G401.6 (cell line): Measurements from ENCODE around the gene AKTIP.
A peak's percentile ranks its signal among the peaks of the same experiment; 100 is the strongest.
"Not testable (repeated sequence)": the region's sequence is repeated elsewhere in the genome, so short reads cannot be mapped to it uniquely, and the experiment has no call there.

ENCODE experiments used
- FAIRE-seq: peaks from 2 replicates; lab custom pipeline; 2012; peaks lifted over from hg19 to GRCh38; lab: Jason Lieb, UNC

Gene AKTIP

DNA sequence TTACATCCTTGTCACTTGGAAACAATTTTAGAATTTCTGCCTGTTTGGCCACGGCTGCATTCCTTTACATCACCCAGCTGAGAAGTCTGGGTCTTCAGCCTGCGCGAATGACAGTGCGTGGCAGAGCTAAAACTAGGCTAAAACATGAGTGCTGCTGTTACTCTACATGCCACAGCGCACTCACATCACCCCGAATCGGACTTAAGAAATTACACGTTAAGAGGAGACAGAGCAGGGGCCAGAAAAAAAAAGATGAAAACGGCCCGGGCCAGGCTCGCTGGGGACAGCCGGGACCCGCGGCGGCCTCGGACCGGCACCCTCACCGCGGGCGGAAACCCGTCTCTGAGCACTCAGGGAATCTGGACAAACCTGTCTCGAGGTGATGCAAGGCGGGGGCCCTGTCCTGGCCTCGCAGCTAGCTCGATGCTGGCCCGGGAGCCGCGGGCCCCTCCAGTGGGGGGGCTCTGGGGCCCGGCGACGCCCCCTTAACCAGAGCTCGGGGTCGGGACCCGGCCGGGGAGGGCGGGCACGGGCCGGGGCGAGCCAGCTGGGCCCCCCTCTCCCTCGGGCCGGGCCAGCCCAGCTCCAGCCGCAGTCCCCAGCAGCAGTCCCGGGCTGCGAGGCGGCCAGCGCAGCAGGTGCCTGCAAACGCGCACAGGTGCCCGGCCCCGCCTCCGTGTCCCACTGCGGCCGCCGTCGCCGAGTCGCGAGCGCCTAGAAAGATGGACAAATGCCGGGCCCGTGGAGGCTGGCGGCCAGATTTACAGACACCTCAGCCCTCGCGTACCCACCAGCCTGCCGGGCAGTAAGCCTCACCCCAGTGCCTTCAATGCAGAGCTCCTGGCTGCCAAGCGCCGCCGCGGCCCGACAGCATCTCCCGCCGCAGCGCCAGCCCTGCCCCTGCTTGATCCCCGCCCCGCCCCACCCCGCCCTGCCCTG lies at the start of gene AKTIP:
AKTIP (minus strand) TSS at position 879 of the 939 bp plus-strand sequence. CDS start 2,950 bp downstream, outside the sequence.
- no peak for FAIRE-seq

DNA sequence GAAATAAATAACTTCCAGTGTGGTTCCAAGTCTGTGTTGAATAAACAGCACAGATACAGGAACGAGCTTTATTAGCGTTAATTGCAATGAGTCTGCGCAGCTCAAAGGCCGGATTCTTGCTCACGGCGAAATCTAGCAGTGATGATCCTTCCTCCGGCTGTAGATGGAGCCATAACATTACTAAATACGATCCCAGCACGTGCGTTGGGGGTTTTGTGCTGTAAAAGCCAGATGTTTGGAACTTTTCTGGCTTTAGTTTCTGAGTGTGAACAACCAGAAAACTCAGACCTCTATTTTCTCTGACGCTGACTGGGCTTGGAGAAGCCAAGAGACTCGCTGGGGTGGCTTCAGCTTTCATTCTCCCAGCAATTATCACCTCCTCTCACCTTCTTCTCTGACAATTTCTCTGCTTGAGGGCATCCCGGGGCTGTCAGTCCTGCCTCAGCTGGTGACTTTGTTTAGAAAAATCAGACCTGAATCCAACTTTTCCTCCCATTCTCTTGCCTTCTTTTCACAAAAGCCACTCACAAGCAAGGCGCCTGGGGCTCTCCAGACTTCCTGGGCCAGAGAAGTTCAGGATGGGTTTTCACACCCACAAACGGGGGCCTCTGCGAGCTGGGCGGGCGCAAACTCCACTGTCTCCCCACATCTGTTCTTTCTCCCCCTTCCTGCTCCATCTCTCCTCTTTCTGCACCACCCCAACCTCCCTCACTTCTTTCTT lies 47.1 kb upstream of the AKTIP start:
- FAIRE-seq = peak; percentile 76

DNA sequence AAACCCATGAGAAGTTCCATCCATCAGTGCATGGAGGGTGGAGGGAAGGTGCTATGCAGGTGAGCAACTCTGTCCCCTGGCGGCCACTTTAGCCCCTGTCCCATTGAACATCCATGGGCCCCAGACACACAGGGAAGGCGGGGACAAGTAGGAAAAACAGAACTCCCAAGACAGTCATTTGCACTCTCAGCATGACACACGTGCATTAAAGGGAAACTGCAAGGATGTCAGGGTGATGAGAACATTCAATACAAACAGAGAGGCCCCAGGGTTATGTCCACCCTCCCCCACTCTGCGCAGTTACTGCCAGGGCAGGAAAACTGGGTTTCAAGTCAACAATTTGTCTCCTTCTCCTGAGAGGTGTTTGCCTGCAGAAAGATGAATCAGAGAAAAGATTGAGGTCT lies 44.0 kb upstream of the AKTIP start:
- no peak for FAIRE-seq

DNA sequence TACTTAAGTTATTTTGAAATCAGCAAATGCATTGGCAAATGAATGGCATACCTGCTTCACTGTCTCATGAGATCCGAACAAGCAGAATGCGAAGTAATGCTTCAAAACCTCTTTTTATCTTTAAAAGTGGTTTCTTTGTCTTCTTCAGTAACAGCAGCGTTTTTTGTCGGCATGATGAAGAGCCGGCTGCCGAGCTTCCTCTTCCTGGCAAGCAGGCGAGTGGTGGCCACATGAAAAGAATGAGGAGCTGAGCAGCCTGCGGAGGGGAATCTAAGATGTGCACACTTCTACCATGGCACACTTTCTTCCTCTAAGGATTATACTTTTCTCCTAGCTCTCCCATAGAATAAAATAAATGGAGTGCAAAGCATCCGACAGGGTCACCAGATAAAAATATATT lies 42.4 kb upstream of the AKTIP start:
- no peak for FAIRE-seq

DNA sequence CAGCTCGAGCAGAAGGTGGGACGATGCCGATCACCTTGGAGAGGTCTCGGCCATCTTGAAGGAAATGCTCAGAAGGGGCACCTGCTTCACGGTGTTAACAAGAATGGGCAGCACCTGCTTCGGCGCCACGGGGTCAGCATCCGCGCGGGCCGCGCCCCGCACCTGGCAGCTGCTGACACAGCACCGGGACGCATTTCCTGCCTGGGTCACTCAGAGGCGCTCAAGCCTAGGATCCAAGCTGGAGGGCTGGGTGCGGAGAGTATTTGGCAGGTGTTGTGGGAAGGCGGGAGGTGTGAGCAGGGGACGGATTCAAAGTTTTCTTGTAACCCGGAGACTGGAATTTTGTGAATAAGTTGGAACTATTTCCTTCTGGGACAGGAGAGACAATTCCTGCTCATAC lies 39.3 kb upstream of the AKTIP start:
- FAIRE-seq = no peak

DNA sequence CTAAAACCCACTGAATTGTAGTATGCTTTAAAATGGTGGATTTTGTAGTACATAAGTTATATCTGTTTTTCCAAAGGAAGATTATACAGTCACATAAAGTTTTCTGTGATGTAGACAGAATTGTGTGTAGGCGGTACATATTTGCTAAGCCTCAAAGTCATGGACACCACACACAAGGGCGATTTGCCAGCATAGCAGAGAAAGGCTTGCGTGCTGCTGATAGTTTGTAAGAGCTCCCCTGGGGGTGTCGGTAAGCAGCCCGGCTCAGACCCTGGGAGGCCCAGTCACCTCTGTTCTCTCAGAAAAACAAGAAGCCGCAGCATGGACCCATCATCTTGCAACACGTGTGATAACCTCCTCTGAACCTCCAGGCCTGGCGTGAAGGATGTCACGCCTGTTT lies 38.3 kb upstream of the AKTIP start:
- no peak for FAIRE-seq

DNA sequence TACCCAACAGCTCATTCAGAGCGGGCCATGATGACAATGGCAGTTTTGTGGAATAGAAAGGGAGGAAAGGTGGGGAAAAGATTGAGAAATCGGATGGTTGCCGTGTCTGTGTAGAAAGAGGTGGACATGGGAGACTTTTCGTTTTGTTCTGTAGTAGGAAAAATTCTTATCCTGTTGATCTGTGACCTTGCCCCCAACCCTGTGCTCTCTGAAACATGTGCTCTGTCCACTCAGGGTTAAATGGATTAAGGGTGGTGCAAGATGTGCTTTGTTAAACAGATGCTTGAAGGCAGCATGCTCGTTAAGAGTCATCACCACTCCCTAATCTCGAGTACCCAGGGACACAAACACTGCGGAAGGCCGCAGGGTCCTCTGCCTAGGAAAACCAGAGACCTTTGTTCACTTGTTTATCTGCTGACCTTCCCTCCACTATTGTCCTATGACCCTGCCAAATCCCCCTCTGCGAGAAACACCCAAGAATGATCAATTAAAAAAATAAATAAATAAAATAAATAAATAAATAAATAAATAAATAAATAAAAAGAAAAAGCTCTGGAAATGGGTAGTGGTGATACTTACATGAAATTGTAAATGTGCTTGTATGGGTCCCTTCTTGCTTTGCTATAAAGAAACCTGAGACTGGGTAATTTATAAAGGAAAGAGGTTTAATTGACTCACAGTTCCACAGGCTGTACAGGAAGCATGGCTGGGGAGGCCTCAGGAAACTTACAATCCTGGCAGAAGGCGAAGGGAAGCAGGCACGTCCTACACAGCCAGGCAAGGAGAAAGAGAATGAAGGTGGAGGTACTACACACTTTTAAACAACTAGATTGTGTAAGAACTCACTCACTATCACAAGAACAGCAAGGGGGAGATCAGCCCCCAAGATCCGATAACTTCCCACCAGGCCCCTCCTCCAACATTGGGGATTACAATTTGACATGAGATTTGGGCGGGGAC lies 37.0 kb upstream of the AKTIP start:
- FAIRE-seq = not testable (repeated sequence)

DNA sequence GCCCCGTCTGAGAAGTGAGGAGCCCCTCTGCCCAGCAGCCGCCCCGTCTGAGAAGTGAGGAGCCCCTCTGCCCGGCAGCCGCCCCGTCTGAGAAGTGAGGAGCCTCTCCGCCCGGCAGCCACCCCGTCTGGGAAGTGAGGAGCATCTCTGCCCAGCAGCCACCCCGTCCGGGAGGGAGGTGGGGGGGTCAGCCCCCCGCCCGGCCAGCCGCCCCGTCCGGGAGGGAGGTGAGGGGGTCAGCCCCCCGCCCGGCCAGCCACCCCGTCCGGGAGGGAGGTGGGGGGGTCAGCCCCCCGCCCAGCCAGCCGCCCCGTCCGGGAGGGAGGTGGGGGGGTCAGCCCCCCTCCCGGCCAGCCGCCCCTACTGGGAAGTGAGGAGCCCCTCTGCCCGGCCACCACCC lies 36.3 kb upstream of the AKTIP start:
- FAIRE-seq = not testable (repeated sequence)

DNA sequence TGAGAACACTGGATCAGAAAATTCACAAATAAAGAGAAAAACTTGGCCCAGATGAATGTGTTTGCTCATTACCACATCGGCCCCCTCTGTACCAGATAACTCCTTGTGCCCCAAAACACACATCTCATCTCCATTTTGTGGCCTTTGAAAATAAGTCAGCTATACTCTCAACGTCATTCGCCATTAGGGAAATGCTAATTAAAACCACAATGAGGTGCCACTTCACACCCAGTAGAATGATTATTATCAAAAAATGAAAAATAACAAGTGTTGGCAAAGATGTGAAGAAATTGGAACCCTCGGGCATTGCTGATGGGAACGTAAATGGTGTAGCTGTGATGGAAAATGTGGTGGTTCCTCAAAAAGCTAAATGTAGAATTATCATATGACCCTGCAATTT lies 34.6 kb upstream of the AKTIP start:
- no peak for FAIRE-seq

DNA sequence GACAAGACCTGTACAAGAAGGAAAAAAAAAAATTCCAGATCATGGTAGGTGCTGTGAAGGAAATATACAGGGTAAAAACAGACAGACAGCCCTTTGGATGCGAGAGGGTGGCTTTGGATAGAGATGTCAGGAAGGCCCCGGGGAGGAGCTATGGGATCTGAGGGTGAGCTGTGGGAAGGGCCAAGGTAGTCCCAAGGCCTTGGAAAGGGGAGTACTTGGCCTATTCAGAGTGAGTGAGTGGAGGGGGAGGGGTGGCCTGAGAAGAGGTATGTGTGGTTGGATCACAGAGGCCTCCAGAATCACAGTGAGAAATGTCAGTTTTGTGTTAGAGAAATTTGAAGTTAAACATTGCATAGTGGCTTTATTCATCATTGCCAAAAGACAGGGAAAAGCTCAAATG lies 31.2 kb upstream of the AKTIP start:
- FAIRE-seq = no peak

DNA sequence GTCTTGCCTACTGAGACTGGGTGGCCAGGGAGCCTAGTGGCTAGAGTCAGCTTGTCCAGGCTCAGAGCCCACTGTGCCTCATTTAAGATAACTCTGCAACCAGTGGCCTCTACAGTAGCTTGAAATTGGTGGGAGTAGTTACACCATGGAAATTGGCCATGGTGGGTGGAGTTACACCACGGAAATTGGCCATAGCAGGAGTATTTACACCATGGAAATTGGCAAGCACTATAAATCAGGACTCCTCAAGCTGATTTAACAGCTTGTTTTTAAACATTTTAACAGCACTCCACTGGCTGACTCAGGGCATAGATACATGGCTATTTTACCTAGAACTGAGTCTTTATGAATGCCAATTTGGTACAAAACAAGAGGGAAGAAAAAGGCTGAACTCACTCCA lies 27.7 kb upstream of the AKTIP start:
- FAIRE-seq = no peak

DNA sequence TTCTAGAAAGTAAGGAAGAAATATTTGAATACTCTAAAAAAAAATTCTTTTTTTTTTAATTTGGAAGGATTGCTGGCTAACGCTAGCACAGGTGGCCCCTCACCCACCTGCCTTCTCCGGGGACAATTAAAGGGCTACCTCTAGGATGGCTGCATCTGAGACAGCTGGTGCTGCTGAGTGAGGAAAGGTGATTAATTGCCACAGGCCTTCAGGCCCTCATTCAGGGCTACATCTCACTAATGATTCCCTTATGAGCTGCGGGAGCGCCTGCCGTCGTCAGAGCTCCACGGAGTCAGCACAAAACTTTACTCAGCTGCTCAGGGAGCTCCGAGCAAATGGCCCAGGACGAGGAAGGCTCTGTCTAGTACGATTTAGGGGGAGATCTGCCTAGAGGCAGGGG lies 27.0 kb upstream of the AKTIP start:
- no peak for FAIRE-seq

DNA sequence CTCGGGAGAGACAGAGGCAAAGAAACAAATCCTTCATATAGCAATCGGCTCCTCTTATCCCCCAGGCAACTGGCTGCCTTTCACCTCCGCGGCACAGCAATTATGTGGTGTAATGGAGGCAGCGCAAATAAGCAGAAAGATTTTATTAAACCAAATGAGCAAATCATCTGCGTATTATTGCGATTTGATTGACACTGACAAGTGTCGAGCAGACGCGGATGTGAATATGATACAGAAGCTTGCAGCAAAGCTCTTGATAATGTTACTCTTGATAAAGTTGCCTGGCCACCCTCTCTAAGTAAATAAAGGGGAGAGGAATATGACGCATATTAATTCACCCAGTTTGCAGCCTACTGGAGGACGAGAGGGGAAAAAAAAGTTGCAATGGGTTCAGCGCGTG lies 26.5 kb upstream of the AKTIP start:
- FAIRE-seq = no peak

DNA sequence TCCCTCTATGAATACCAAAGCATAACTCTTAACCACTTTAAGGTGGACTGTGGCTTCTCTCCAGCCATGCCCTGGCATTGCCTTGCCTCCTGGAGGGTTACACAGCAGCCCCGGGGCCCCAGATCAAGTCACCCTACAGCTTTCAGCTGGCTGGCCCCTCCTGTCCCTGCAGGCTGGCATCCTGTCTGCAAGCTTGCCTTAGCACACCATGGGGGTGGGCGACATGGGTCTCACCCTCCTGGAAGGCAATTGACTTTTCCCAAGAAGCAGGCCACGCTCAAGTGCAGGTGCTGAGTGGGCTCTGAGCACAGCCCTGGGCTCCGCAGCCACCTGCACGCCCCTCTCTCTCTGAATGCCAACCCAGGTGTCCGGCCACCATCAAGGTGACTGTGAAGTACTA lies 25.8 kb upstream of the AKTIP start:
- no peak for FAIRE-seq

DNA sequence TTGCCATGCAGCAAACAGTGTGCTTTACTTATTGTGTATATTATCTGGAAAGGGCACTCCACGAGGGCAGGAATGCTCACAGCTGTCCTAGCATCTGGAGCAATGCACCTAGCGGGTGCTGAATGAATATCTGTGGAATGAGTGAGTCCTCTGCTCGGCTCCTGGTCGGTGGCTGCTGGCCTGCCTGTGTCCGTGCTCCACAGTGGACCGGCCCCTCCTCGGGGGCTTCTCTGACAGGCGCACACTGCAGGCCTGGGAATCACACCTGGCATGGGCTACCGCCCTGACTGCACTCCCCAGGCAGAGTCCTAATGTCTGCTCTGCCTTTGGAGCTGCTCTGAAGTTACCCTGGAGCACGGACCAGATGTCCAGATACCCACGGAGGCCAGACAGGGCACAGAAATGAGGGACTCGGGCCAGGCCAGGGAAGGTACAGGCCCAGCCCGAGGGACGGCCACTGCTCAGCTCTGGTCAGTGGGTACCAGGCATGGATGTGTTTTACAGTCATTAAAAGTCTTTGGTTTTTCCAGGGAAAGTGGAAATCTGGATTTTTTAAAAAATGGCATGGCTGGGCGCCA lies 21.1 kb upstream of the AKTIP start:
- FAIRE-seq = no peak

DNA sequence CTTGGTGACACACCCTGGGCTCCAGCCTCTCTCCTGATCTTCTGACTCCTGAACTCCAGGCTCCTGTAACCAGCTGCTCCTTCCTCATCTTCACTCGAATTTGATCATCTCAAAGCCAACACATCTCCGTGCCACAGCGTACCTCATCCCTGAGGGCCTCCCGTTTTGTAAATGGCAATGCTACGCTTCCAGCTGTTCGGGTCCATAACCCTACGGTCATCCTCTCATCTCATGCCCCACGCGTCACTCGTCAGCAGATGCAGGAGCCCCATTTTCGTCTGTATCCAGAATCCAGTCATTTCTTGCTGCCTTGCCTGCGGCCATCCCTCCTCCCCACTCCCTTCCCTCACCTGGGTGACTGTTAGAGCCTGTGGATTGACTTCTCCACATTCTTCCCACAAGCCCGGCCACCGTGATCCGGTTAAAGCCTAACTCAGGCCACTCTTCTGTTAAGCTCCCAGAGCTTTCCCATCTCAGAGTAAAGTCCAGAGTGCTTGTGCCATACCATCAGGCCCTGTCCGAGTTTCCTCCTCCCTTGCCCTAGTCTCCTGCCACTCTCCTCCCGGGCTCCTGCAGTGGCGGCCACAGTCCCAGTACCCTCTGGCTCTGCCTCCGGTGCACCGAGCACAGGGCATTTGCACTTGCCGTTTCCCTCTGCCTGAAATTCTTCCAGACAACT lies 20.3 kb upstream of the AKTIP start:
- FAIRE-seq = no peak

DNA sequence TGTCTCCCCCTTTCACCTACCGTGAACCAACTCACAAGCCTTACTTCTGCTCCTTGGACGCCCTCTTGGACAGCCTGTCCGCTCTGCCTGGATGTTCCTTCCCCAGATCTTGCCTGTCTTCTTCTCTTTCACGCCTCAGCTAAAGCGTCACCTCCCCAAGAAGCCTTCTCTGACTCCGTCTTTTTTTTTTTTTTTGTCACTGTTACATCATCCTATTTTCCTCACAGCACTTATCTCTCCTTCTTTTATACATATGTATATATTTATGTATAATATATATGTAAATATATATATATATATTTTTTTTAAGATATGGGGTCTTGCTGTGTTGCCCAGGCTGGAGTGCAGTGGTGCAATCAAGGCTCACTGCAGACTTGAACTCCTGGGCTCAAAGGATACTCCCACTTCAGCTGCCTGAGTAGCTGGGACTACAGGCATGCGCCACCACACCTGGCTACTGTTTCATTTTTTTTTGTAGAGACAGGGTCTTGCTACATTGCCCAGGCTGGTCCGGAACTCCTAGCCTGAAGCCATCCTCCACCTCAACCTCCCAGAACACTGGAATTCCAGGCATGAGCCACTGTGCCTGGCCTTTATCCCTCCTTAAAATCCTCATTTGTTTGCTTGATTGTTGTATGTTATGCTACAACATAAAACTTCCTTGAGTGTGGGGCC lies 16.5 kb upstream of the AKTIP start:
- FAIRE-seq = no peak

DNA sequence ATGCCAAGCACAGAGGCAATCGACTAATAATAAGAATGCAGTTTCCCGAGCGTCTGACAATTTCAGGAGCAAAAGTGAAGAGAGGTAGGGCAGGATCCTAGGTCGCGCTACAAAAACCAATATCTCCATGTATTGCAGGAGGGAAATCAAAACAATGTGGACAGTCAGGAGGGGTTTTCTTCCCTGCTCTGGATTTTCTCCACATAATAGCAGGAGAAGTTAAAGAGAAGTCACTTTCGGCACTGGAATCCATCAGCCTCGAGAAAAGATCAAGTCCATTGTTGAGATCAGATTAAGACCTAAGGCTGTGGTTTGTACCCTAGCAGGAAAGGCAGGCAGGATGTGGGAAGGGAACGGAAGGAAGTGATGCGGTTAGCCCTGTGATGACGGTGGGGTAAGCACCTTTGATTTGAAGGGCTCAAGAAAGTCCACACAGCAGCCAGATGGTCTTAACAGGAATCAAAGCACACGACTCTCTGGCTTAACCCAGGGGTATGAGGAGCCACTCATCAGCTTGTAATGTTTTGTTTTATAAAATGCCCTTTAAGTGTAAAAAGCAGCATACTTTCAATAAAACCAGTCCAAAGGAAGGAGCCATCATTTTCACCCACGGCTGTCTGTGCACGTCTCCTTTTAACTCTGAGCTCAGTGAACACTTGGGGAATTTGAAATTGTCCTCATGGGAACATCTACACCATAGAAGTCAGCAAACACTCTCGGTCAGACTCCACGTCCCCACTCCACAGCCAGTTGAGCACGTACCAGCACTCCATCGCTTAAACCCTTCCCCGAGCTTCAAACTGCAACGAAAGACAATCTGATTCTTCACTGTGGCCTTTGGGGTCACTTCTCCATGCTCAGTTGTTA lies 15.8 kb upstream of the AKTIP start:
- no peak for FAIRE-seq

DNA sequence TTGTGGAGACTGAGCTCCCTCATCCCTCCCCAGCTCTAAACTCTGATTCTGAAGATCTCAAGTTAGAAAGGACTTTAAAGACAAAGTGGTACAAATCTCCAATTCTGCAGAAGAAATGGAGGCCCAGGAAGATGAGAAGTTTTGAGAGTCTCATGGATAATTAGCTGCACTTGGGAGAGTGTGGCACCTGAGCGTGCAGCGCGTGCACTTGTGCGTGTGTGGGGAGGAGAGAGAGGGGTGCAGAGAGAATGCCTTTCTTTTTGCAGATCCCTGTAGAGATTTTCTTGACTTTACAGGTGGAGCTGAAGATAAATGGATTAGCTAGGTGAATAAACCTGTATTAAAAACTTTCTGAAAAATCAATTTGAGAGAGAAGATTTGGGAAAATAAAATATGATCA lies 14.8 kb upstream of the AKTIP start:
- no peak for FAIRE-seq

DNA sequence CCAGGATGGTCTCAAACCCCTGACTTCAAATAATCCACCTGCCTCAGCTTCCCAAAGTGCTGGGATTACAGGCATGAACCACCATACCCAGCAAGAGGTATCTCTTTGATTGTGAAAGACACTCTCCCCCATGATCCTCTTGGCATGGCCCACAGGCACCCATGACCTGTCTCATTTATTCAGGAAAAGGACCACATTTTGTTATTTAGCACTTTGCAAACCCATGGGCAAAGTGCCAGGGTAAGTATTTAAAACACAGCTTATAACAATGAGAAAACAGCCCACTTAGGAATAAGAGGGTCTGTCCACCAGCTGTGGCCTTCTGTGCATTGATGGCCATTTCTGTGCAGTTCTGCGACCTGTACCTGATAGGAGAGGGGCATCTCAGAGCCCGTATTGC lies 12.8 kb upstream of the AKTIP start:
- no peak for FAIRE-seq
